ENCODE measurements around the gene BMPR1A.

DNA sequence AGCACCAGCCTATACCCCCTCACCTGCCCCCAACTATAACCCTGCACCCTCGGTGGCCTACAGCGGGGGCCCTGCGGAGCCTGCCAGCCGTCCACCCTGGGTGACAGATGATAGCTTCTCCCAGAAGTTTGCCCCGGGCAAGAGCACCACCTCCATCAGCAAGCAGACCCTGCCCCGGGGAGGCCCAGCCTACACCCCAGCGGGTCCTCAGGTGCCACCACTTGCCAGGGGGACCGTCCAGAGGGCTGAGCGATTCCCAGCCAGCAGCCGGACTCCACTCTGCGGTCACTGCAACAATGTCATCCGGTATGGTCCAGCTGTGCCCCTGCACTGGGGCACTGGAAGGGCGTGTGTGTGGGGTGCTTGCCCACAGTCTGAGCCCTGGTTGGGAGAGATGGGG, 40.0 kb upstream of the BMPR1A start:
- TF ChIP-seq EZH2phosphoT487 (IDR thresholded peaks at IDR 0.05; ENCODE audit: unreplicated experiment) (no peak), JUNB (IDR thresholded peaks at IDR 0.05; ENCODE audit: unreplicated experiment) (no peak), EZH2 (IDR thresholded peaks at IDR 0.05; ENCODE audit: low read depth, unreplicated experiment) (no peak)
- TF ChIP-seq, protein P1, sequence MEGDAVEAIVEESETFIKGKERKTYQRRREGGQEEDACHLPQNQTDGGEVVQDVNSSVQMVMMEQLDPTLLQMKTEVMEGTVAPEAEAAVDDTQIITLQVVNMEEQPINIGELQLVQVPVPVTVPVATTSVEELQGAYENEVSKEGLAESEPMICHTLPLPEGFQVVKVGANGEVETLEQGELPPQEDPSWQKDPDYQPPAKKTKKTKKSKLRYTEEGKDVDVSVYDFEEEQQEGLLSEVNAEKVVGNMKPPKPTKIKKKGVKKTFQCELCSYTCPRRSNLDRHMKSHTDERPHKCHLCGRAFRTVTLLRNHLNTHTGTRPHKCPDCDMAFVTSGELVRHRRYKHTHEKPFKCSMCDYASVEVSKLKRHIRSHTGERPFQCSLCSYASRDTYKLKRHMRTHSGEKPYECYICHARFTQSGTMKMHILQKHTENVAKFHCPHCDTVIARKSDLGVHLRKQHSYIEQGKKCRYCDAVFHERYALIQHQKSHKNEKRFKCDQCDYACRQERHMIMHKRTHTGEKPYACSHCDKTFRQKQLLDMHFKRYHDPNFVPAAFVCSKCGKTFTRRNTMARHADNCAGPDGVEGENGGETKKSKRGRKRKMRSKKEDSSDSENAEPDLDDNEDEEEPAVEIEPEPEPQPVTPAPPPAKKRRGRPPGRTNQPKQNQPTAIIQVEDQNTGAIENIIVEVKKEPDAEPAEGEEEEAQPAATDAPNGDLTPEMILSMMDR (conservative IDR thresholded peaks at IDR 0.05; ENCODE audit: low read depth in 2 of 2): no peak
- TF ChIP-seq, protein P2, sequence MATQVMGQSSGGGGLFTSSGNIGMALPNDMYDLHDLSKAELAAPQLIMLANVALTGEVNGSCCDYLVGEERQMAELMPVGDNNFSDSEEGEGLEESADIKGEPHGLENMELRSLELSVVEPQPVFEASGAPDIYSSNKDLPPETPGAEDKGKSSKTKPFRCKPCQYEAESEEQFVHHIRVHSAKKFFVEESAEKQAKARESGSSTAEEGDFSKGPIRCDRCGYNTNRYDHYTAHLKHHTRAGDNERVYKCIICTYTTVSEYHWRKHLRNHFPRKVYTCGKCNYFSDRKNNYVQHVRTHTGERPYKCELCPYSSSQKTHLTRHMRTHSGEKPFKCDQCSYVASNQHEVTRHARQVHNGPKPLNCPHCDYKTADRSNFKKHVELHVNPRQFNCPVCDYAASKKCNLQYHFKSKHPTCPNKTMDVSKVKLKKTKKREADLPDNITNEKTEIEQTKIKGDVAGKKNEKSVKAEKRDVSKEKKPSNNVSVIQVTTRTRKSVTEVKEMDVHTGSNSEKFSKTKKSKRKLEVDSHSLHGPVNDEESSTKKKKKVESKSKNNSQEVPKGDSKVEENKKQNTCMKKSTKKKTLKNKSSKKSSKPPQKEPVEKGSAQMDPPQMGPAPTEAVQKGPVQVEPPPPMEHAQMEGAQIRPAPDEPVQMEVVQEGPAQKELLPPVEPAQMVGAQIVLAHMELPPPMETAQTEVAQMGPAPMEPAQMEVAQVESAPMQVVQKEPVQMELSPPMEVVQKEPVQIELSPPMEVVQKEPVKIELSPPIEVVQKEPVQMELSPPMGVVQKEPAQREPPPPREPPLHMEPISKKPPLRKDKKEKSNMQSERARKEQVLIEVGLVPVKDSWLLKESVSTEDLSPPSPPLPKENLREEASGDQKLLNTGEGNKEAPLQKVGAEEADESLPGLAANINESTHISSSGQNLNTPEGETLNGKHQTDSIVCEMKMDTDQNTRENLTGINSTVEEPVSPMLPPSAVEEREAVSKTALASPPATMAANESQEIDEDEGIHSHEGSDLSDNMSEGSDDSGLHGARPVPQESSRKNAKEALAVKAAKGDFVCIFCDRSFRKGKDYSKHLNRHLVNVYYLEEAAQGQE (IDR thresholded peaks at IDR 0.05; ENCODE audit: unreplicated experiment): no peak
